Motor neuron (in vitro differentiated cells): ENCODE measurements around the gene PDE6H. TPM values are rescaled to one million over a fixed set of nuclear protein-coding genes. Genes with fewer than 3 reads are reported as not detected.
A peak's percentile ranks its signal among the peaks of the same experiment; 100 is the strongest.

ENCODE experiments used
- ATAC-seq, 8 experiments: fragments of 200-7000 bp; cut with Tn5 transposase; replicated peaks in 6 of 8; 2 replicates each; pipeline ENCODE4 v1.8.0; 2021; ENCODE audit warnings: mild to moderate bottlenecking in 8 of 8, moderate library complexity in 8 of 8
- H3K27ac ChIP-seq, 2 donors: fragments of 250-450 bp; sonication (Bioruptor Pico); 2 replicates each; pipeline ENCODE4 v1.9.0; 2021; ENCODE audit warnings: antibody characterized with exemption in 2 of 2, mild to moderate bottlenecking in 2 of 2, moderate library complexity in 1 of 2
- H3K4me1 ChIP-seq, 2 donors: fragments of 250-450 bp; sonication (Bioruptor Pico); replicated peaks in 1 of 2; 2 replicates each; pipeline ENCODE4 v1.6.1; 2021; ENCODE audit warnings: antibody characterized with exemption in 2 of 2, mild to moderate bottlenecking in 2 of 2, moderate library complexity in 1 of 2
- H3K4me3 ChIP-seq, 5 donors: fragments of 250-450 bp; sonication (Bioruptor Pico); 2 replicates each; pipeline ENCODE4 v1.9.0; 2021; ENCODE audit warnings: antibody characterized with exemption in 5 of 5, mild to moderate bottlenecking in 5 of 5, moderate library complexity in 4 of 5
- WGBS, 10 experiments: fragments of 450-650 bp; shearing (Covaris generic); methylation state at CpG; one replicate each; pipeline ENCODE4 v1.0.0; 2022; 5-methylcytosine and 5-hydroxymethylcytosine counted together
- in situ Hi-C, 9 experiments: fragments of 400-800 bp; cut with MboI; loops; one replicate each; pipeline ENCODE4 v1.15.0; 2021; ENCODE audit warnings: low sequenced_read_pairs in 9 of 9, low pct_unique_long_range_greater_than_20kb in 2 of 9; ENCODE audit not compliant: unreplicated experiment in 9 of 9
- total RNA-seq, 8 experiments: library from RNA; unstranded; fragments of 300-600 nt; gene quantifications; 2 replicates each; pipeline versions ENCODE4 v1.2.3 to v1.2.4, GENCODE V29; 2022

Gene PDE6H
- total RNA-seq, 8 experiments from 2014 or later: not detected

GRCh38 chr12:14999695-15000365 lies 27.0 kb downstream of the PDE6H start:
- Histone ChIP-seq H3K4me3 (no peak overlapping the region), H3K4me1 (peaks cover 4 to 7% of the 10 kb centered on the region in 2 donors), H3K27ac (no peak overlapping the region)
- ATAC-seq: no peak
- in situ Hi-C loops: loop anchor here in 4 of 9 experiments (10.0 to 25.0 kb wide), 5 partner anchors 112 to 512 kb away; partner anchors contain the start of genes ART4 (in 4 of the 4) and RERG (in 2 of the 4)
- 40 to 100% (median 79%) methylated on average over 1 to 2 of the region's 2 CpGs for WGBS, 10 experiments

GRCh38 chr12:15000575-15000974 lies 27.7 kb downstream of the PDE6H start:
- ATAC-seq: no peak
- Histone ChIP-seq H3K4me1 (peaks cover 4 to 7% of the 10 kb centered on the region in 2 donors), H3K4me3 (no peak overlapping the region), H3K27ac (no peak overlapping the region)
- WGBS, 10 experiments: 87 to 100% (median 100%) methylated on average over 1 to 2 of the region's 2 CpGs; no CpG with 5 or more reads in 3 of the 10 experiments
- in situ Hi-C loops: loop anchor here in 2 of 9 experiments (25.0 kb wide), 3 partner anchors 112 to 512 kb away; partner anchors contain the start of gene RERG (in 2 of the 2)

- peak; percentile 29 to 98 (median 66) for ATAC-seq
- WGBS, 10 experiments: 0 to 68% (median 43%) methylated on average over 1 to 4 of the region's 6 CpGs; no CpG with 5 or more reads in 3 of the 10 experiments
- no peak overlapping the region for H3K4me3 ChIP-seq
- in situ Hi-C loops: loop anchor here in 2 of 9 experiments (25.0 kb wide), 3 partner anchors 110 to 510 kb away; partner anchors contain the start of gene RERG (in 2 of the 2)
- no peak overlapping the region for H3K27ac ChIP-seq
- H3K4me1 ChIP-seq: peaks cover 4 to 7% of the 10 kb centered on the region in 2 donors
Observed at GRCh38 chr12:15001733-15002382, 29.0 kb downstream of the PDE6H start.

DNA sequence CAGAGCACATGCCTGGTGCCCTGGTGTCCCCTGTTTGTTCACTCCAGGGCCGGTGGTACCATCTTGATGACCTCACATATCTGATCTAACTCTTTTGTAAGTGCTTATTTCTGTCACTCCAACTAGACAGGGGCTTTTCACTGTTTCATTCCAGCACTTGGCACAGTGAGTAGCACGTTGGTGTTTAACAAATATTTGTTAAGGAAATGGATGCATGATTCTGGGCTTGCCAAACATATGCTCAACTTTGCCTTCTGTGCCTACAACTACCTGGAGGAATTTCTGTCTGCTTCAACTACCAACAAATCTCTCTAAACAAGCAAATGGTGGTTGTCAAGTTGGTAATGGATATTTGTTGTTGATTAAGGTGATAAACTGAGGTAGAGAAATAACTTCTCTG lies 31.6 kb downstream of the PDE6H start:
- WGBS, 10 experiments: 0 to 86% (median 72%) methylated on average over 1 to 2 of the region's 2 CpGs; no CpG with 5 or more reads in 1 of the 10 experiments
- Histone ChIP-seq H3K4me3 (no peak overlapping the region), H3K27ac (no peak overlapping the region), H3K4me1 (peaks cover 4 to 7% of the 10 kb centered on the region in 2 donors)
- no peak for ATAC-seq
- in situ Hi-C loops: loop anchor here in 2 of 9 experiments (25.0 kb wide), 3 partner anchors 108 to 508 kb away; partner anchors contain the start of gene RERG (in 2 of the 2)

DNA sequence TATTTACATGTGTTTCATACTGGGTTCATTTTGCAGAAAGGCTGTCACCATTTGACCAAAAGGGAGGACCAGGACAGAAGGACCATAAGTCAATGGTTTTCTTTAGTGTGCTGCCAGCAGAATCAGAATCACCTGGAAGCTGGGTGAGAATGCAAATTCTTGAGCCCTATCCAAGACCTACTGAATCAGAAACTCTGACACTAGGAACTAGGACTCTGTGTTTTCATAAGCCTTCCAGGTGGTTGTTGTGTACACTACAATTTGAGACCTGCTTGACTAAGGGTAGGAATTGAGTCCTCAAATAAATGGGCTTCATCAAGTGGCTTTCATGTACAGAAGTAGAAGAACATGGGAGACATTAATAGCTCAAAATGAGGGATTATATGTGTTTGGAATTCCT lies 32.2 kb downstream of the PDE6H start:
- H3K4me3 ChIP-seq: no peak overlapping the region
- in situ Hi-C loops: loop anchor here in 2 of 9 experiments (25.0 kb wide), 3 partner anchors 107 to 507 kb away; partner anchors contain the start of gene RERG (in 2 of the 2)
- H3K4me1 ChIP-seq: peaks cover 4 to 7% of the 10 kb centered on the region in 2 donors
- no peak overlapping the region for H3K27ac ChIP-seq
- ATAC-seq: no peak

DNA sequence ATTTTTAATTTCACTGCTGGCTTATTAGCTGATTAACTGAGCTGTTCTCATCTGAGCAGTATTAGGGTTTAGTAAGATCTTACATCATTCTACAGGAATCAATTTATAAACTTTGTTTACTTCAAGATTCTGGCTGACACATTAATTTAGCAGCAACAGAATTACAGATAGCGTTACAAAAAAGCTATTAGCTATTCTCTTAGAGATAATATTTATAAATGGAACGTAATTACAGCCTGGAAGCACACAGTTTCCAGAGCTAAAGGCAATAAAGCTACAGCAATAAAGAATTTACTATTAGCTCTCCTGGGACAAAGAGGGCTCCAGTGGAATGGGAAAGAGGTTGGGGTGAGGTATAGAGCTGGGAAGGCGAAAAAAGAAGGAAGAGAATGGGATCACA lies 34.7 kb downstream of the PDE6H start:
- in situ Hi-C loops: loop anchor here in 2 of 9 experiments (25.0 kb wide), 3 partner anchors 105 to 505 kb away; partner anchors contain the start of gene RERG (in 2 of the 2)

DNA sequence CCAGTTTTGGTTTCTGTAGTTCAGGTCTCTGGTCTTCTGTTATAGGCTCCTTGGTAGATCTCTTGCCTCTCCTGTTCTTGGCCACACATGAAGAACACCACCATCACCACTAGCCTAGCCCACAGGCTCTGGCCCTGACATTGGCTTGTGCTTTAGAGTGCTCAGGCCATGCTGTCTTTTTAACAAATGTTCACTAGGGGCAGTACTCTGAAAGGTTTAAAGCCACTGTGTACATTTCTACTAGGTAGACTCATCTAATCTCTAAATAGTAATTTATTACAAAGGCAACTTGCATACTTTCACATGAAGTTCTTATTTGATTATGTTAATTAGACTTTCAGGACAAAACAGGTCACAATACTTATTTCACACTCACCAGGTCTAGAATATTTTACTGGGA lies 38.3 kb downstream of the PDE6H start:
- in situ Hi-C loops: loop anchor here in 2 of 9 experiments (25.0 kb wide), 3 partner anchors 101 to 501 kb away; partner anchors contain the start of gene RERG (in 2 of the 2)
- no peak overlapping the region for H3K27ac ChIP-seq
- no peak overlapping the region for H3K4me3 ChIP-seq
- ATAC-seq: peak in 3 of 8 experiments; percentile 59 to 63 (median 59)
- H3K4me1 ChIP-seq: no peaks in the 10 kb centered on the region

More for the DNA sequence above, 34.7 kb downstream of the PDE6H start:
- WGBS, 10 experiments: 0 to 100% (median 68%) methylated on average over 1 to 3 of the region's 3 CpGs
- Histone ChIP-seq H3K27ac (no peak overlapping the region), H3K4me3 (no peak overlapping the region), H3K4me1 (no peaks in the 10 kb centered on the region)
- peak in 3 of 8 experiments; percentile 22 to 43 (median 23) for ATAC-seq

DNA sequence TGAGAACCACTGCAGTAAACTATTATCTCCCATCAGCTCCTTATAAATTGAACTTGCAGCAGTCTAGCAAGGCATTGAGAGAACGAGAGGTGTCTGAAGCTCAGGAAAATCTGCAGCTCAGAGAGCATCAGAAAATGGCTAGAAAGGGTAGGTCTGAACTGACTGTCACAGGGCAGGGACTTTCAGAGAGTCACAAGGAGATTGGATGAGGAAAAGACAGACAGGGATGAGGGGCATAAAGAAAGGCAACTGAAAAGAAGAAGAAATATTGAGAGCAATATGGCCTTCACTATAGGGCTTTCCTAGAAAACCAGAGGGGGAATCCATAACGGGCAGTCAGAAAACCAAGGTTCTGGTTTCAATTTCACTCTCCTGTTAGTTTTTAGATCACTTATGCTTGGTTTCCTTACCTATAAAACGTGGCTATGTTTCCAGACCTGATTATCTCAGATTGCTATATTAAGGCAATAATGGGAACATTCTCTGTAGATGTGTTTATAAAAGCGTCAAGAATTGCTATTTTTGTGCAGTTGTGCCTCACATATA lies 40.9 kb downstream of the PDE6H start:
- ATAC-seq: no peak
- H3K4me1 ChIP-seq: no peaks in the 10 kb centered on the region
- no peak overlapping the region for H3K27ac ChIP-seq
- in situ Hi-C loops: loop anchor here in 2 of 9 experiments (25.0 kb wide), 3 partner anchors 99 to 499 kb away; partner anchors contain the start of gene RERG (in 2 of the 2)
- WGBS, 10 experiments: 0 to 88% (median 70%) methylated on average over 1 to 4 of the region's 4 CpGs; no CpG with 5 or more reads in 1 of the 10 experiments
- H3K4me3 ChIP-seq: no peak overlapping the region

DNA sequence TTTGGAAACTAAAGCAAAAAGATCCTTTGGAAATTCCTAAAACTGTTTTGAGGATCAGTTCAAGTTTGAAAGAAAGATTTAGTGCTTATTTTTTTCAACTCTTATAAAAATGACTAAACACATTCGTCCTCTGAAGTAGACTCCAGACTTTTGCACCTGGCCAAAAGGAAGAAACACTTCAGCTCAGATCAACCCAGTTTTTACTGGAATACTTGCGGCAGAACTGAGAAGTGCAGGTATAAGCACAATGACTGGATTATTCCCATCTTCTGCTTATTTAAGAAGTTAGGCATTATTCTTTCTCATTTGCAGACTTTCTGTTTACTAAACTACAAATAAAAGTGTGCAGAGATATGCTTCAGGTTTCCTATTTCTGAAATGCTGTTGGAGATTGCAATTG lies 41.9 kb downstream of the PDE6H start:
- in situ Hi-C loops: loop anchor here in 2 of 9 experiments (25.0 kb wide), 3 partner anchors 98 to 498 kb away; partner anchors contain the start of gene RERG (in 2 of the 2)
- WGBS, 10 experiments: 0 to 96% (median 55%) methylated on average over 1 to 2 of the region's 2 CpGs
- no peak overlapping the region for H3K27ac ChIP-seq
- ATAC-seq: no peak
- no peaks in the 10 kb centered on the region for H3K4me1 ChIP-seq
- no peak overlapping the region for H3K4me3 ChIP-seq

DNA sequence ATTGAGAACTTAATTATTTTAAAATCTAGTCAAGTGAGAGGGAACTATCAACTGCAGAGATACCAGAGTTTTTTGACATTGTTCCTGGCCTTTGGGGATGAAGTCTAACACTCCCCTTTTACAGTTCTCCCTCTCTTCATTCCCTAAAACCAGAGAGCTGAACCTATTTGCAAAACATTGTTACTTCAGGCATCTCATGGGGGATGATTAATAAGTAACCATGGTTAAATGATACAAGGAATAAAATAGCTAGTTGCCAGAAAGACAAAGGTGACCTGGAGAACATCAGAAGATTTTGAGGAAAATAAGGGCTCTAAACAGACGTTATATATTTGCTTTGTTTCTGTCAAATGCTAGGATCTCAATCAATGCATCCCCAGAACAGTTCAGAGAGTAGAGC lies 42.3 kb downstream of the PDE6H start:
- WGBS, 10 experiments: 0 to 67% (median 33%) methylated on average over 1 of the region's 1 CpG; no CpG with 5 or more reads in 5 of the 10 experiments
- H3K4me1 ChIP-seq: no peaks in the 10 kb centered on the region
- no peak for ATAC-seq
- in situ Hi-C loops: loop anchor here in 2 of 9 experiments (25.0 kb wide), 3 partner anchors 97 to 497 kb away; partner anchors contain the start of gene RERG (in 2 of the 2)
- no peak overlapping the region for H3K4me3 ChIP-seq
- no peak overlapping the region for H3K27ac ChIP-seq

GRCh38 chr12:15020156-15020555 lies 47.3 kb downstream of the PDE6H start:
- WGBS, 10 experiments: 53 to 100% (median 100%) methylated on average over 1 to 3 of the region's 3 CpGs; no CpG with 5 or more reads in 1 of the 10 experiments
- Histone ChIP-seq H3K4me3 (no peak overlapping the region), H3K27ac (no peak overlapping the region), H3K4me1 (no peaks in the 10 kb centered on the region)
- no peak for ATAC-seq
- in situ Hi-C loops: loop anchor here in 2 of 9 experiments (25.0 kb wide), 3 partner anchors 92 to 492 kb away; partner anchors contain the start of gene RERG (in 2 of the 2)
